GM19035 (cell line): ENCODE results near the gene ERMAP.

Experiments
- ATAC-seq: cut with Tn5 transposase; IDR thresholded peaks from one replicate; pipeline ENCODE4 v1.9.1; 2021; ENCODE audit not compliant: unreplicated experiment

ERMAP gene

DNA sequence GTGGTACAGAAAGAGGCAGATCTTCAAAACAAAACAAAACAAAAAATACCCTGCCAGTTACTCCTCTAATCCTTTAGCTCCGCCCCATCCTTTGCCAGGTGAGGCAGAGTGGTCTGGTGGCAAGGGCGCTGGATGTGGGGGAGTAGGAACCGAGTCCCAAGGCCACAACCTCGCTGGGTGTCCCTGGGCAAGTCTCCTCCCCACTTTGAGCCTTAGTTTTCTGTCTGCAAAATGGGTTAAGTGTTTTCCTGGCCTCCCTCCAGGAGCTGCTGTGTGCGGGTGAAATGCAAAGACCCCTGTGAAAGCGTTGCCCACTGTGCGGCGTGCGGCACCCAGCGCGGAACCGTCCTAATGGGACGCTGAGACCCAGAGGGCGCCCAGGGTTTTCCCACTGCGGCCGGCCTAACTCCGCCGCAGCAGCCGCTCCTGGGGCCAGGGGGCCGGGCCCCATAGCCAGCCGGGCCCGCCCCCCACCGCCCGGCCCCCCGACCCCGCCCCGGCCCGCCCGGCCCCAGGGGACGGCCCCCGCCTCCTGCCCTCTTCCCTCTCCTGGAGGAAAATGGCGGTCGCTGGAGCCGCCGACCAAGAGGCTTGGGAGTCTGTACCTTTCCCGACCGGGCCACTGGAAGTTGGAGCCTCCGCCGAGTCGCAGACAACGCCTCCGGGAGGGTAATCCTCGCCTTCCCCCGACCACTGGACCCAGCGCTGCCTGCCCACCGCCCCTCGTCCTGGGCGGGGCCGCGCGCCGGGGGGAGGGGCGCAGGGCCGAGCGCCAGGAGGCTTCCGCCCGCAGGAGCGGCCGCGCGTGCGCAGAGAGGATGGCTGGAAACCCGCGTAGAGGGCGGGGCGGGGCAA lies at the start of gene ERMAP, which contains the start of gene SVBP:
Gene ERMAP (plus strand): TSS at position 538 of the 855 bp plus-strand sequence. CDS start 13,327 bp downstream, outside the sequence.
Gene SVBP (minus strand): TSS at position 813 of the 855 bp plus-strand sequence. CDS start 853 bp downstream, outside the sequence.
- peak; percentile 81 for ATAC-seq

GRCh38 chr1:42767510-42768000 lies 49.4 kb upstream of the ERMAP start:
- ATAC-seq: peak; percentile 16

DNA sequence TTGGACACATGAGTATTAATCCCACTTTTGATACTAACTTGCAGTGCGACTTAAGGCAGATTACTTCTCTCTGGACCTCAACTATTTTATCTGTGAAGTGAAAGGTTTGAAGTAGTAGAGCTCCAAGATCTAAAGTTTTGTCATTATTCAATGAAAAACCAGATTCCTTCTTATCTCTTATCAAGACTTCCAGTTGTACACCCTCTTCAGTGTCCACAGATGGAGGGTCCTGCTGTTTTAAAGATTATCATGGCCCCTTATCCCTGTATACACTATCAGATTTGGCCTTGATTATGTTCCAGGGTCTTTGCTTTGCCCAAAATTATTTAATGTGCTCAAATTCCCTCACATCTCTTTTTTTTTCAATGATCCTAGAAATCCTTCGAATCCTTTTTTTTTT lies 48.8 kb upstream of the ERMAP start:
- no peak for ATAC-seq

DNA sequence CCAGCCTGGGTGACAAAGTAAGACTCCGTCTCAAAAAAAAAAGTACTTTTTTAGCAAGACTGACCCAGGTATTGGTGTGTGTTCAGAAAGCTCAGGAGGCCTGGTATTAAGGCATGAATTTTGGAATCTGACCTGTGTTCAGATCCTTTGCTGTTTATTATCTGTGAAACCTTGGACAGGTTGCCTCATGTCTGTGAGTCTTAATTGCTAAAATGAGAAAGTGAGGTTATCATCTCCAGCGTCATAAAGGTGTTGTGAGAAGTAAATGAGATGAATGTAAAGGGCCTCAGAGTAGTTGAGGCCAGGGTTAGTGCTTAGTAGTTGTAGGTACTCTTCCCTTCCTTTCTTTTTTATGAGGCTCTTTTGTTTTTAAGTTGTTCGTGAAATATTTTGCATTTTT lies 47.1 kb upstream of the ERMAP start:
- no peak for ATAC-seq

DNA sequence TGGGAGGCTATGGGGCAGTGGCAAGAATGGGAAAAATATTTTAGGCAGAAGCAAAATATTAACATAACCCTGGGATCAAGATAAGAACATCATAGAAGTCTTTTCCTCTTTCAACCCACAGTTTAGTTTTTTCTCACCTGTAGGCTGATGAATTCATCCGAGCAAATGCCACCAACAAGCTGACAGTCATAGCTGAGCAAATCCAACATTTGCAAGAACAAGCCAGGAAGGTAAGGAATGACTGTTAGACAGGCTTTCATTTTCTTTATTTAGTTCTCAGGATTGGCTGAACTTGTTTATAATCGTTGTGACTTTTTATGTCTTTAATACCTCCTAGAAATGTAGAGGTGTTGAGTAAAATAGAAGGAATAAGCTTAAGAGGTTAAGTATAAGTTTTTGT lies 43.5 kb upstream of the ERMAP start:
- no peak for ATAC-seq

DNA sequence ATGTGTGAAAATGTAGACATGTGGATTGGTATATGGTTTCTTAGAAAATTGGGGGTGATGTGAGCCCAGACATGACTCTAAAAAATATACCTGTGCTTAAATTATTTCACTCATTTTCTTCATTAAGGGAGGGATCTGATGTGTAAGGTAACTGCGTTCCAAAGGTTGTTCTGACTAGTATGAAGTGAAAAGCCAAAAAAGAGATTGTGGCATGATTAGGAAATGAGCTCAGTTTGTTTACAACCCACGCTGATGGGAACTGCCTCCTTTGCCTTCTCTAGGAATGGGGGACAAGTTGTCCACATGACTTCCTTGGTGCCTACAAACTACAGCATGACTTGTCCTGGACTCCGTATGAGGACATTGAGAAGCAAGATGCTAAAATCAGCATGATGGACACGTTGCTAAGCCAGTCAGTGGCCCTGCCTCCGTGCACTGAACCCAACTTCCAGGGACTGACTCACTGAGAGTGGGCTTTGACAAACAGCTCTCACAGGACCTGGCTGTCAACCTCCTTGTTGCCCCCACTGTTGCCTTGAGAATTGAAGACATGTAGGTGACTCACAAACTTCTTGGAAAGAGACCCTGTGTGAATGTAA lies 41.9 kb upstream of the ERMAP start:
- ATAC-seq: no peak

- no peak for ATAC-seq
These were observed 40.4 kb upstream of the ERMAP start for GRCh38 chr1:42776502-42776901.

DNA sequence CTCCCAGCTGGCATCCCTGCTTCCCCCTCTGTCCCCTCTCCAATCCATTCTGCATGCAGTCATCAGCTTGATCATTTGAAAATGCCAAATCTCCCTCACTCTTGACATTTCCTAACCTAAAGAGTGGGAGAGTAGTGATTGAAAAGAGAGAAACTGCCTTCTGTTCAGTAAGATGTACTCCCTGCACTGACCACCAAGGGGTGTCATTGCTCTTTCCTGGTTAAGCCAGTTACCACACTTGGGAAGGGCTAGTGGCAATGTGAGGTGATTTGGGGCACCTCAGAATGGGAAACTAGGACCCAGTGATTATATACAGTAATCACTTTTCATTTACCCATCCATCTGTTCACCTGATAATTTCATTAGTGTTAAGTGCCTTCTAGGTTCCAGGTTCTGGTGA lies 39.1 kb upstream of the ERMAP start:
- no peak for ATAC-seq

GRCh38 chr1:42779725-42780124 lies 37.2 kb upstream of the ERMAP start:
- no peak for ATAC-seq

DNA sequence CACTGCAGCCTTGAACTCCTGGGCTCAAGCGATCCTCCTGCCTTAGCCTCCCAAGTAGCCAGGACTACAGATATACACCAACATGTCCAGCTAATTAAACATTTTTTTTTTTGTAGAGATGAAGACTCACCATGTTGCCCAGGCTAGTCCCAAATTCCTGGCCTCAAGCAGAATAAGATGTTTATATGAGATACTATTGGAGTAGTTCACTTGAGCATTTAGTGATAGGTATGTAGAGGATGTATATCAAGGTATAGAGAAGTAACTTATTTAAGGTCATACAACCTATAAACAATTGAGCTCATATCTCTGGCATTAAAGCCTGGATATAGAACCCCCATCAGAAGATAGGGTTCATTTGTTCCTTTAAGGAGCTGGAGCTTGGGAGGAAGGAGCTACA lies 36.7 kb upstream of the ERMAP start:
- ATAC-seq: no peak

- no peak for ATAC-seq
These were observed 33.8 kb upstream of the ERMAP start for GRCh38 chr1:42783092-42783491.

DNA sequence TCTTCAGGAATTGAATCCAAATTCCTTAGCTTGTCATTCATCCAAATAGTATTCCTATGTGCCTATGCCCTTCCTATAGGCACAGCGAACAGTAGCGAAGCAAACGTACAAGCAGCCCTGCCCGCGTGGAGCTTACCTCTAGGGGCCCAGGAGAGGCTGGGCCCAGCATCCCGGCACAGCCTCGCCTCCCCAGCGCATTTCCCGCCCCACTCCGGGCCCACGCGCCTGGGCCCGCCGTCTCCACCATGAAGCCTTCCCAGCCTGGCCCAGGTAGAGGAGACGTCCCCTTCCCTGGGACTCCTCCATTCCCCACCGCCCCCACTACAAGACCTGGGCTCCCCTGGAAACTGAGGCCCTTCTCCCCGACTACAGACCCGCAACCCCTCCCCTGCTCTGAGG lies 32.4 kb upstream of the ERMAP start:
- ATAC-seq: no peak

GRCh38 chr1:42784946-42785693 lies 31.8 kb upstream of the ERMAP start, which contains the start of gene TMEM269:
Gene TMEM269 (plus strand): TSS chr1:42784991. CDS start chr1:42789894, 4,903 bp downstream.
- no peak for ATAC-seq

GRCh38 chr1:42786097-42786496 lies 30.8 kb upstream of the ERMAP start:
- ATAC-seq: no peak

DNA sequence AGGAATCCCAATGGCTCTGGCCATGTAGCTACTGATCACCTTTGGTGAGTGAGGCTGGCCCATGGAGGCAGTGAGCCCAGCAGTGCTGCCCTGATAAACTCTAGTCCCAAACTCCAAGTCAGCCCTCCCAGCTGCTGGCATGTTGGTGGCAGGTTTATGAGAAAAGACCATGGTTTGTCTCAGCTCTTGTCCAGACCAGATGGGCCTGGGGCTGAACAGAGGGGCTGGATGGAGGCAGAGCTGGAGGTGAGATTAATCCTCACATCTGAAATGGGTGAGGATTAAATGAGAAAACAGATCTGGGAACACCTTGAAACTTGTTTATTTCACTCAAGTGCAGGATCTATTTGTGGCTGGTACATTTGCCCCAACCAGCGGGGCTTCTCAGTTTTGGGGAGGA lies 28.9 kb upstream of the ERMAP start:
- ATAC-seq: no peak

DNA sequence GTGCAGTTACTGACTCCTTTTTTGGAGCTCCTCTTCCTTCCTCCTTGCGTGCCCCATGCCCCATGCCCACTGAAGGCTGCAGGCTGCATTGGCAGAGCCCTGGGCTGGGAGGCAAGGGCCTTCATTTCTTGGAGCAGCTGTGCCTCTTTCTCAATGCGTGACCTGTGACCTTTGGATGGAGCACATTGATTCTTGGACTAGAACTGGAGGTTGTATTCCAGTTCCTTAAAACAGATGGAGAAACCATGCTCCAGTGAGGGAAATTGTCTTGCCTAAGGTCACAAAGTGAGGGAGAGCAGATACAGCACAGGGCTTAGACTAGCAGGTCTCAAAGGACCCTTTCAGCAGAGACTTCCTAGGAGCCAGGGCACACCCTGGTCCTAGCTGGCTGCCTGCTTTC lies 23.1 kb upstream of the ERMAP start:
- no peak for ATAC-seq

GRCh38 chr1:42797414-42797813 lies 19.5 kb upstream of the ERMAP start:
- no peak for ATAC-seq

- ATAC-seq: no peak
These were observed 18.9 kb upstream of the ERMAP start for GRCh38 chr1:42797979-42798378.

DNA sequence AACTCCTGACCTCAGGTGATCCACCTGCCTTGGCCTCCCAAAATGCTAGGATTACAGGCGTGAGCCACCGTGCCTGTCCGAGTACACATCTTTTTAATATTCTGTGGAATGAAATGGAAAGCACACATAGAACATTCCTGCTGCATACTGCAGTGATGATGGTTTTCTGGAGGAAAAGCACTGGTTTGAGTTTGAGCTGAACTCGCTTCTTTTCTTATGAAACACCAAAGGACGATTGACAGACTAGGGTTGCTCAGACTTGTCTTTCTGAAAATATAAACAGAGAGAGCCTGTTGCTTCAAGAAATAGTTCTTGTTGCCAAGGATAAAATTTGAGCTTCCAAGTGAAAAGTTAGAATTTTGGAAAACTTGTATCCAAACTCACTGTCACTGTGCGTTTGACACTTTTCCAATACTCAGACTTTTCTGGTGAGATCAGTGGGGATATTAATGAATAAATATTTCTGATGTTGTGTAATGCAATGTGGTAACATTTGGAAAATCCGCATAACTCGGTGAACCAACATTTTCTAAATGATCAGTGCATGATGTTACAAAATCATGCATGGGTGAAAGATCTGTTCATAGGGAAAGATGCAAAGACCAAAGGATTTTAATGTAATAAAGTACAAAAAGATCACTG lies 15.0 kb upstream of the ERMAP start:
- ATAC-seq: no peak

DNA sequence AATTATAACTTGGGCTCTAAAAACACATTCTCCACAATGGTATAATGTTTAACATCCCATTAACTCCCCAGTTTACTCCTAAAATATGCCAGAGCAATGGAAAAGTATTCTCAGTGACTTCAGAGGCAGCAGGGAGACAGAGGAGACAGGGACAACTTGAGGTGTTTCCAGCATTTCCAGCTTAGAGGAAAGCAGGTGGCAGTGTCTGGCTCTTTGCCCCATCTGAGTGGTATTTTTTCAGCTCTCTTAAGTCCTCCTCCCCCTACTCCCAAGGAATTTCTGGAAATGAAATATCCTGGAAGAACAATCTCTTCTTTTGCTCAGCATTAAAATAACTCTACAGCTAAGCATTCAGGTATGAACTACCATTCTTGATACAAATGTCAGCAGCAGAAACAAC lies 10.8 kb upstream of the ERMAP start:
- no peak for ATAC-seq

- no peak for ATAC-seq
These were observed 10.3 kb upstream of the ERMAP start for GRCh38 chr1:42806593-42806992.
